Neuron (in vitro differentiated cells): ENCODE measurements around the gene TRHDE.
"Not testable (repeated sequence)": the region's sequence is repeated elsewhere in the genome, so short reads cannot be mapped to it uniquely, and the experiment has no call there.

Experiments
- H2AFZ ChIP-seq: one replicate; pipeline ENCODE4 v1.6.1; 2013; ENCODE audit warnings: low read depth, mild to moderate bottlenecking, inconsistent platforms, low read length, moderate library complexity
- H3K27me3 ChIP-seq: one replicate; pipeline ENCODE4 v1.6.1; 2013; ENCODE audit warnings: low read length; ENCODE audit not compliant: insufficient read depth
- H3K36me3 ChIP-seq: one replicate; pipeline ENCODE4 v1.6.1; 2013; ENCODE audit warnings: low read length; ENCODE audit not compliant: insufficient read depth
- H3K4me1 ChIP-seq: one replicate; pipeline ENCODE4 v1.6.1; 2013; ENCODE audit warnings: low read length; ENCODE audit not compliant: insufficient read depth
- H3K4me3 ChIP-seq: 2 replicates; pipeline ENCODE4 v1.5.1; 2013; ENCODE audit warnings: mild to moderate bottlenecking, low read length, moderate library complexity
- H3K9me3 ChIP-seq: one replicate; pipeline ENCODE4 v1.6.1; 2013; ENCODE audit warnings: low read length

Gene TRHDE

GRCh38 chr12:72578327-72578726 lies 306.2 kb downstream of the TRHDE start:
- no peaks in the 10 kb centered on the region for H3K36me3 ChIP-seq
- H3K4me1 ChIP-seq = no peaks in the 10 kb centered on the region
- H3K9me3 ChIP-seq = no peaks in the 10 kb centered on the region
- no peak overlapping the region for H3K4me3 ChIP-seq
- H2AFZ ChIP-seq = no peak overlapping the region
- no peaks in the 10 kb centered on the region for H3K27me3 ChIP-seq

GRCh38 chr12:72586456-72586855 lies 314.3 kb downstream of the TRHDE start:
- Histone ChIP-seq H2AFZ (no peak overlapping the region), H3K4me1 (peaks cover 6% of the 10 kb centered on the region), H3K36me3 (no peaks in the 10 kb centered on the region), H3K9me3 (no peaks in the 10 kb centered on the region), H3K4me3 (no peak overlapping the region), H3K27me3 (no peaks in the 10 kb centered on the region)

GRCh38 chr12:72602581-72602980 lies 330.4 kb downstream of the TRHDE start:
- no peaks in the 10 kb centered on the region for H3K27me3 ChIP-seq
- peaks cover 1% of the 10 kb centered on the region for H3K9me3 ChIP-seq
- no peaks in the 10 kb centered on the region for H3K4me1 ChIP-seq
- no peak overlapping the region for H3K4me3 ChIP-seq
- no peaks in the 10 kb centered on the region for H3K36me3 ChIP-seq
- no peak overlapping the region for H2AFZ ChIP-seq

- H3K4me1 ChIP-seq = no peaks in the 10 kb centered on the region
- H3K9me3 ChIP-seq = no peaks in the 10 kb centered on the region
- H3K36me3 ChIP-seq = no peaks in the 10 kb centered on the region
- peak overlapping the region; percentile 5 for H2AFZ ChIP-seq
- H3K27me3 ChIP-seq = no peaks in the 10 kb centered on the region
- no peak overlapping the region for H3K4me3 ChIP-seq
Observed at GRCh38 chr12:72605975-72606374, 333.8 kb downstream of the TRHDE start.

- no peaks in the 10 kb centered on the region for H3K27me3 ChIP-seq
- H2AFZ ChIP-seq = peak overlapping the region; percentile 17
- H3K9me3 ChIP-seq = no peaks in the 10 kb centered on the region
- H3K36me3 ChIP-seq = no peaks in the 10 kb centered on the region
- H3K4me3 ChIP-seq = no peak overlapping the region
- no peaks in the 10 kb centered on the region for H3K4me1 ChIP-seq
Observed at GRCh38 chr12:72610342-72610741, 338.2 kb downstream of the TRHDE start.

- Histone ChIP-seq H3K36me3 (no peaks in the 10 kb centered on the region), H3K27me3 (no peaks in the 10 kb centered on the region), H3K9me3 (no peaks in the 10 kb centered on the region), H3K4me1 (no peaks in the 10 kb centered on the region), H3K4me3 (no peak overlapping the region), H2AFZ (peak overlapping the region; percentile 17)
Observed at GRCh38 chr12:72610854-72611358, 338.7 kb downstream of the TRHDE start.

GRCh38 chr12:72612171-72612570 lies 340.0 kb downstream of the TRHDE start:
- no peak overlapping the region for H3K4me3 ChIP-seq
- H3K9me3 ChIP-seq = no peaks in the 10 kb centered on the region
- no peak overlapping the region for H2AFZ ChIP-seq
- no peaks in the 10 kb centered on the region for H3K27me3 ChIP-seq
- no peaks in the 10 kb centered on the region for H3K36me3 ChIP-seq
- no peaks in the 10 kb centered on the region for H3K4me1 ChIP-seq

GRCh38 chr12:72618764-72619163 lies 346.6 kb downstream of the TRHDE start:
- Histone ChIP-seq H2AFZ (no peak overlapping the region), H3K36me3 (no peaks in the 10 kb centered on the region), H3K9me3 (no peaks in the 10 kb centered on the region), H3K4me1 (no peaks in the 10 kb centered on the region), H3K4me3 (no peak overlapping the region), H3K27me3 (no peaks in the 10 kb centered on the region)

- Histone ChIP-seq H3K27me3 (no peaks in the 10 kb centered on the region), H2AFZ (no peak overlapping the region), H3K4me1 (no peaks in the 10 kb centered on the region), H3K9me3 (no peaks in the 10 kb centered on the region), H3K36me3 (no peaks in the 10 kb centered on the region), H3K4me3 (no peak overlapping the region)
Observed at GRCh38 chr12:72622556-72622955, 350.4 kb downstream of the TRHDE start.

- Histone ChIP-seq H3K4me3 (no peak overlapping the region), H3K27me3 (no peaks in the 10 kb centered on the region), H3K36me3 (no peaks in the 10 kb centered on the region), H2AFZ (no peak overlapping the region), H3K9me3 (no peaks in the 10 kb centered on the region), H3K4me1 (no peaks in the 10 kb centered on the region)
Observed at GRCh38 chr12:72631926-72632685, 359.9 kb downstream of the TRHDE start.

GRCh38 chr12:72642706-72643105 lies 370.5 kb downstream of the TRHDE start:
- no peaks in the 10 kb centered on the region for H3K27me3 ChIP-seq
- H3K4me3 ChIP-seq = no peak overlapping the region
- no peaks in the 10 kb centered on the region for H3K4me1 ChIP-seq
- no peaks in the 10 kb centered on the region for H3K9me3 ChIP-seq
- H3K36me3 ChIP-seq = no peaks in the 10 kb centered on the region
- H2AFZ ChIP-seq = no peak overlapping the region

- no peaks in the 10 kb centered on the region for H3K36me3 ChIP-seq
- H3K4me1 ChIP-seq = no peaks in the 10 kb centered on the region
- H3K9me3 ChIP-seq = no peaks in the 10 kb centered on the region
- H2AFZ ChIP-seq = no peak overlapping the region
- H3K4me3 ChIP-seq = no peak overlapping the region
- no peaks in the 10 kb centered on the region for H3K27me3 ChIP-seq
Observed at GRCh38 chr12:72647139-72647538, 375.0 kb downstream of the TRHDE start.

- Histone ChIP-seq H3K36me3 (no peaks in the 10 kb centered on the region), H2AFZ (no peak overlapping the region), H3K4me3 (no peak overlapping the region), H3K9me3 (no peaks in the 10 kb centered on the region), H3K4me1 (no peaks in the 10 kb centered on the region), H3K27me3 (no peaks in the 10 kb centered on the region)
Observed at GRCh38 chr12:72658615-72659014, 386.4 kb downstream of the TRHDE start.

GRCh38 chr12:72660174-72660573 lies 388.0 kb downstream of the TRHDE start:
- H3K4me1 ChIP-seq, H3K9me3 ChIP-seq, H2AFZ ChIP-seq, H3K36me3 ChIP-seq, H3K4me3 ChIP-seq, H3K27me3 ChIP-seq: not testable (repeated sequence)
